HepG2 (cell line): Measurements from ENCODE around the gene BCL6B. TPM values are rescaled to one million over a fixed set of nuclear protein-coding genes. Genes with fewer than 3 reads are reported as not detected.

Experiments used
- AGO1 ChIP-seq: fragments of 200-400 bp; formaldehyde crosslinking; IDR thresholded peaks from 2 replicates; pipeline ENCODE4 v1.6.1; 2017; ENCODE audit warnings: mild to moderate bottlenecking, low read depth, low read length, moderate library complexity; ENCODE audit not compliant: poor library complexity, severe bottlenecking
- ATAD3A ChIP-seq: sonication (generic); formaldehyde crosslinking; IDR thresholded peaks from 2 replicates; pipeline ENCODE4 v1.4.0; 2020; ENCODE audit warnings: missing genetic modification reagents
- ATRX ChIP-seq: sonication (generic); formaldehyde crosslinking; IDR thresholded peaks from 2 replicates; pipeline ENCODE4 v1.4.0; 2020; ENCODE audit warnings: missing genetic modification reagents, borderline replicate concordance
- BRD4 ChIP-seq: sonication (generic); formaldehyde crosslinking; IDR thresholded peaks from 2 replicates; pipeline ENCODE4 v1.4.0; 2020; ENCODE audit warnings: missing genetic modification reagents
- DBP ChIP-seq: sonication (generic); formaldehyde crosslinking; IDR thresholded peaks from 2 replicates; pipeline ENCODE4 v1.4.0; 2020; ENCODE audit warnings: missing genetic modification reagents; ENCODE audit errors: not compliant biosample characterization
- GPN1 ChIP-seq: sonication (generic); formaldehyde crosslinking; IDR thresholded peaks from 2 replicates; pipeline ENCODE4 v1.5.1; 2020; ENCODE audit warnings: missing genetic modification reagents, borderline replicate concordance
- HES4 ChIP-seq: sonication (generic); formaldehyde crosslinking; IDR thresholded peaks from 2 replicates; pipeline ENCODE4 v1.9.0; 2021; ENCODE audit warnings: mild to moderate bottlenecking, missing genetic modification reagents, borderline replicate concordance
- KAT7 ChIP-seq: IDR thresholded peaks from 2 replicates; pipeline ENCODE4 v1.6.1; 2018; ENCODE audit warnings: borderline replicate concordance, missing compliant biosample characterization
- KDM2A ChIP-seq: sonication (generic); formaldehyde crosslinking; IDR thresholded peaks from 2 replicates; pipeline ENCODE4 v1.4.0; 2020; ENCODE audit warnings: low read depth, missing genetic modification reagents, borderline replicate concordance
- KDM4B ChIP-seq: sonication (generic); formaldehyde crosslinking; IDR thresholded peaks from 2 replicates; pipeline ENCODE4 v1.4.0; 2020; ENCODE audit warnings: missing genetic modification reagents
- MEIS2 ChIP-seq: sonication (generic); formaldehyde crosslinking; IDR thresholded peaks from 2 replicates; pipeline ENCODE4 v1.9.0; 2021; ENCODE audit warnings: mild to moderate bottlenecking, missing genetic modification reagents
- MXD4 ChIP-seq: IDR thresholded peaks from 2 replicates; pipeline ENCODE4 v1.6.1; 2016; ENCODE audit warnings: mild to moderate bottlenecking, missing biosample characterization, missing genetic modification reagents
- MZF1 ChIP-seq: sonication (generic); formaldehyde crosslinking; IDR thresholded peaks from 2 replicates; pipeline ENCODE4 v1.8.1; 2023; ENCODE audit warnings: mild to moderate bottlenecking, missing genetic modification reagents, borderline replicate concordance
- NAIF1 ChIP-seq: sonication (generic); formaldehyde crosslinking; IDR thresholded peaks from 2 replicates; pipeline ENCODE4 v1.5.0; 2020; ENCODE audit warnings: mild to moderate bottlenecking, missing genetic modification reagents, borderline replicate concordance
- PPARG ChIP-seq: conservative IDR thresholded peaks from 2 replicates; pipeline ENCODE4 v1.6.1; 2016; ENCODE audit warnings: missing biosample characterization, missing genetic modification reagents
- REST ChIP-seq, 2 experiments: IDR thresholded peaks; 2 replicates each; pipeline ENCODE4 v1.6.1; 2011 to 2012; ENCODE audit warnings: low read length in 2 of 2, borderline replicate concordance in 1 of 2, low read depth in 1 of 2, mild to moderate bottlenecking in 1 of 2, moderate library complexity in 1 of 2
- RFXANK ChIP-seq: IDR thresholded peaks from 2 replicates; pipeline ENCODE4 v1.6.1; 2016
- SPEN ChIP-seq: sonication (generic); formaldehyde crosslinking; IDR thresholded peaks from 2 replicates; pipeline ENCODE4 v1.5.1; 2020; ENCODE audit warnings: low read depth, mild to moderate bottlenecking, missing genetic modification reagents
- SRY ChIP-seq: sonication (generic); formaldehyde crosslinking; IDR thresholded peaks from 2 replicates; pipeline ENCODE4 v1.8.0; 2022; ENCODE audit warnings: mild to moderate bottlenecking, missing genetic modification reagents
- TMF1 ChIP-seq: sonication (generic); formaldehyde crosslinking; IDR thresholded peaks from 2 replicates; pipeline ENCODE4 v1.8.1; 2022; ENCODE audit warnings: low read depth, missing genetic modification reagents
- U2AF2 ChIP-seq: fragments of 200-400 bp; formaldehyde crosslinking; IDR thresholded peaks from 2 replicates; pipeline ENCODE4 v1.6.1; 2017; ENCODE audit warnings: low read depth, mild to moderate bottlenecking, low read length
- YEATS4 ChIP-seq: sonication (generic); formaldehyde crosslinking; IDR thresholded peaks from 2 replicates; pipeline ENCODE4 v1.4.0; 2020; ENCODE audit warnings: missing genetic modification reagents, borderline replicate concordance
- ZNF768 ChIP-seq: sonication (generic); formaldehyde crosslinking; IDR thresholded peaks from 2 replicates; pipeline ENCODE4 v1.4.0; 2020; ENCODE audit warnings: missing genetic modification reagents
- ZSCAN21 ChIP-seq: sonication (generic); formaldehyde crosslinking; IDR thresholded peaks from 2 replicates; pipeline ENCODE4 v1.8.0; 2022; ENCODE audit warnings: mild to moderate bottlenecking, missing genetic modification reagents, moderate library complexity, borderline replicate concordance
- polyA plus RNA-seq, 8 experiments: library from polyadenylated mRNA; depleted of rRNA in 3 of 8; stranded (reverse) in 7 of 8; unstranded in 1 of 8; fragments of >200 nt; fragmentation: Illumina TruSeq in 4 of 8; extraction: Trizol in 4 of 8; gene quantifications; 2 replicates each; pipeline versions ENCODE4 v1.2.1 to v1.2.3, GENCODE V29; 2011 to 2016; ENCODE audit warnings: low read depth in 4 of 8, missing spikeins in 1 of 8, mixed read lengths in 1 of 8; ENCODE audit not compliant: insufficient read depth in 1 of 8
- total RNA-seq, 5 experiments: library from RNA; depleted of rRNA; stranded (reverse); fragments of >200 nt; fragmentation: Illumina TruSeq; extraction: Trizol; gene quantifications; 2 replicates each; pipeline ENCODE4 v1.2.3, GENCODE V29; 2016; ENCODE audit warnings: low read depth in 1 of 5

BCL6B gene
- total and polyA plus RNA-seq, 2 of the 13 experiments (the other 11 are each of a cell fraction or from before 2014, with no cell fraction given), result not detected

- TF ChIP-seq REST (IDR thresholded peaks at IDR 0.05; ENCODE audit: borderline replicate concordance in 1 of 2, low read depth in 1 of 2, low read length in 2 of 2) (no peak), PPARG (CRISPR knock-in tag) (0 out of 2 replicates have a peak, but pooled peaks have one; percentile 20), MXD4 (no peak), ATAD3A (no peak), DBP (CRISPR knock-in tag) (no peak), U2AF2 (no peak), MZF1 (CRISPR knock-in tag) (no peak), TMF1 (CRISPR knock-in tag) (no peak), GPN1 (CRISPR knock-in tag) (no peak), AGO1 (no peak), NAIF1 (CRISPR knock-in tag) (no peak), KDM4B (CRISPR knock-in tag) (peak; percentile 56; the same call in 1 of the 2 replicates), BRD4 (CRISPR knock-in tag) (no peak), ATRX (CRISPR knock-in tag) (no peak), SPEN (no peak), KAT7 (CRISPR knock-in tag) (peak; percentile 47; the same call in 1 of the 2 replicates), RFXANK (CRISPR knock-in tag) (0 out of 2 replicates have a peak, but pooled peaks have one; percentile 52), SRY (CRISPR knock-in tag) (no peak), YEATS4 (CRISPR knock-in tag) (no peak; the same call in 1 of the 2 replicates), MEIS2 (no peak), ZNF768 (CRISPR knock-in tag) (peak; percentile 43; the same call in 1 of the 2 replicates), KDM2A (CRISPR knock-in tag) (peak; percentile 62; the same call in 1 of the 2 replicates), ZSCAN21 (CRISPR knock-in tag) (no peak), HES4 (CRISPR knock-in tag) (no peak; the same call in 1 of the 2 replicates)
Observed at GRCh38 chr17:7021993-7022778, 664 bp upstream of the BCL6B start (continued).
